ENCODE results near the gene SBF2.

- TF ChIP-seq CTCF (IDR thresholded peaks at IDR 0.05; ENCODE audit: insufficient read depth, low read length) (no peak), REST (IDR thresholded peaks at IDR 0.05; ENCODE audit: insufficient replicate concordance, low read depth) (no peak)
These were observed 88.1 kb downstream of the SBF2 start for GRCh38 chr11:10205928-10206327.
